CD14-positive monocyte (primary cell): ENCODE data around the gene PANK1. TPM values are rescaled to one million over a fixed set of nuclear protein-coding genes. Genes with fewer than 3 reads are reported as not detected.

ENCODE experiments used
- DNase-seq, 3 donors: peaks; one replicate each; pipeline ENCODE4 v3.0.0-alpha.2; 2011 to 2022
- H2AFZ ChIP-seq: 2 replicates; pipeline ENCODE4 v1.6.0; 2012; ENCODE audit warnings: mild to moderate bottlenecking, low read depth, low read length, inconsistent platforms; ENCODE audit not compliant: insufficient read depth, poor library complexity, severe bottlenecking
- H3K27ac ChIP-seq, 2 donors: 1 replicate in 1 of 2; 2 replicates in 1 of 2; pipeline ENCODE4 v1.5.1; 2012 to 2013; ENCODE audit warnings: low read length in 2 of 2, control low read depth in 1 of 2, inconsistent platforms in 1 of 2, low read depth in 1 of 2, mild to moderate bottlenecking in 1 of 2
- H3K27me3 ChIP-seq, 2 donors: one replicate each; pipeline versions ENCODE4 v1.6.0 to v1.6.1; 2011 to 2013; ENCODE audit warnings: low read length in 2 of 2; ENCODE audit not compliant: control insufficient read depth in 2 of 2, insufficient read depth in 2 of 2
- H3K36me3 ChIP-seq, 2 donors: replicated peaks in 1 of 2; 1 replicate in 1 of 2; 2 replicates in 1 of 2; pipeline versions ENCODE4 v1.5.1 to v1.6.1; 2012 to 2013; ENCODE audit warnings: low read length in 2 of 2, control low read depth in 1 of 2, inconsistent platforms in 1 of 2, mild to moderate bottlenecking in 1 of 2; ENCODE audit not compliant: insufficient read depth in 2 of 2, control insufficient read depth in 1 of 2
- H3K4me1 ChIP-seq, 2 donors: 1 replicate in 1 of 2; 2 replicates in 1 of 2; pipeline versions ENCODE4 v1.5.1 to v1.6.1; 2012 to 2013; ENCODE audit warnings: low read length in 2 of 2, control low read depth in 1 of 2, inconsistent platforms in 1 of 2, mild to moderate bottlenecking in 1 of 2, moderate library complexity in 1 of 2; ENCODE audit not compliant: insufficient read depth in 2 of 2, control insufficient read depth in 1 of 2
- H3K4me2 ChIP-seq: replicated peaks from 2 replicates; pipeline ENCODE3; 2012; ENCODE audit warnings: low read length, moderate library complexity, mild to moderate bottlenecking; ENCODE audit not compliant: poor library complexity, severe bottlenecking; ENCODE audit errors: extremely low read depth
- H3K4me3 ChIP-seq, 3 experiments: fragments of 200-600 bp in 1 of 3; sonication (generic) in 1 of 3; replicated peaks in 1 of 3; 1 replicate in 2 of 3; 2 replicates in 1 of 3; pipeline ENCODE4 v1.5.1; 2011 to 2013; ENCODE audit warnings: low read length in 3 of 3, mild to moderate bottlenecking in 3 of 3, control low read depth in 2 of 3, low read depth in 2 of 3, inconsistent platforms in 1 of 3, moderate library complexity in 1 of 3
- H3K79me2 ChIP-seq: 2 replicates; pipeline ENCODE4 v1.6.0; 2012; ENCODE audit warnings: mild to moderate bottlenecking, control low read depth, inconsistent platforms, low read length, moderate library complexity; ENCODE audit not compliant: insufficient read depth
- H3K9ac ChIP-seq: 2 replicates; pipeline ENCODE4 v1.6.0; 2017; ENCODE audit warnings: low read length, mild to moderate bottlenecking; ENCODE audit not compliant: insufficient read depth, poor library complexity, severe bottlenecking
- H3K9me3 ChIP-seq, 2 donors: replicated peaks in 1 of 2; 1 replicate in 1 of 2; 2 replicates in 1 of 2; pipeline versions ENCODE4 v1.5.1 to v1.6.1; 2012 to 2013; ENCODE audit warnings: low read length in 2 of 2, control low read depth in 1 of 2; ENCODE audit not compliant: control insufficient read depth in 1 of 2, insufficient read depth in 1 of 2
- H4K20me1 ChIP-seq: 2 replicates; pipeline ENCODE4 v1.6.0; 2012; ENCODE audit warnings: mild to moderate bottlenecking, low read length, control low read depth, moderate library complexity; ENCODE audit not compliant: insufficient read depth
- H3K27ac Mint-ChIP-seq, 7 donors: one replicate each; pipeline ENCODE4 v1.8.0; 2020; ENCODE audit warnings: mild to moderate bottlenecking in 7 of 7, mixed read lengths in 7 of 7, moderate library complexity in 6 of 7, inconsistent platforms in 2 of 7
- H3K27me3 Mint-ChIP-seq, 3 donors: one replicate each; pipeline ENCODE4 v1.8.0; 2021 to 2022; ENCODE audit warnings: low read depth in 3 of 3, mild to moderate bottlenecking in 3 of 3, mixed read lengths in 3 of 3, moderate library complexity in 3 of 3, inconsistent platforms in 1 of 3
- H3K36me3 Mint-ChIP-seq, 2 donors: one replicate each; pipeline ENCODE4 v1.8.0; 2020; ENCODE audit warnings: mixed read lengths in 2 of 2, inconsistent platforms in 1 of 2, mild to moderate bottlenecking in 1 of 2
- H3K4me1 Mint-ChIP-seq: one replicate; pipeline ENCODE4 v1.8.0; 2020; ENCODE audit warnings: mild to moderate bottlenecking, mixed read lengths
- H3K4me3 Mint-ChIP-seq, 2 donors: one replicate each; pipeline ENCODE4 v1.8.0; 2020; ENCODE audit warnings: mild to moderate bottlenecking in 2 of 2, mixed read lengths in 2 of 2, moderate library complexity in 1 of 2
- H3K9me3 Mint-ChIP-seq, 7 donors: one replicate each; pipeline ENCODE4 v1.8.0; 2020 to 2022; ENCODE audit warnings: mixed read lengths in 7 of 7, mild to moderate bottlenecking in 6 of 7, moderate library complexity in 6 of 7, inconsistent platforms in 2 of 7
- WGBS: methylation state at CpG from one replicate; pipeline ENCODE4 v1.1.5; 2013; ENCODE audit warnings: missing lambda C conversion rate; ENCODE audit not compliant: insufficient coverage; 5-methylcytosine and 5-hydroxymethylcytosine counted together
- intact Hi-C, 2 donors: fragments of 100-400 bp; cut with micrococcal nuclease; formaldehyde crosslinking; loops; one replicate each; pipeline versions ENCODE4 v1.15.0 to v1.15.1; 2023
- polyA plus RNA-seq, 3 donors: library from polyadenylated mRNA; depleted of rRNA in 1 of 3; unstranded in 2 of 3; stranded (reverse) in 1 of 3; fragments of 300-500 nt in 2 of 3; fragments of >200 nt in 1 of 3; fragmentation: Illumina TruSeq in 2 of 3; gene quantifications; 1 replicate in 2 of 3; 2 replicates in 1 of 3; pipeline ENCODE4 v1.2.3, GENCODE V29; 2012 to 2021
- TF ChIP-seq, protein P1 (sequence below): fragments of 200-600 bp; IDR thresholded peaks from one replicate; pipeline ENCODE4 v1.8.0; 2022; ENCODE audit warnings: antibody characterized with exemption, mild to moderate bottlenecking

The PANK1 gene
- polyA plus RNA-seq, 3 donors, result 0.31 to 0.67 (median 0.61) TPM

DNA sequence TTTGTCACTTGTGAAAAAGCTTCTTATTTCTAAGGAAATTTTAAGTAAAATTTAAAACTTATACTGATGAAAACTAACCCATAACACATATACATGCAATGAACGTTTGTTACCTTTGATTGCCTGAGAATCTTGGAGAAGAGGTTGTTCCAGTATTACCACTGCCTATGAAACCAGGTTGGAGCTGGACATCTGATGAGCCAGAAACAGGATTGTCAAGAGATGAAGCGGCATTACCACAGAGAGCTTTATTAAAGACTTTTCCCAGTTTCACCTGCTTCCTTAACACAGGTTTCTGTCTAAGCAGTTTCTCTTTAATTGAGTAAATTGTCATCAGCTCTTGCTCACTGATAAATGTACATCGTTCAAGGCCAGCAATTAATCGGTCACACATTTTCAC, 47.4 kb upstream of the PANK1 start:
- no peak overlapping the region for H2AFZ ChIP-seq
- TF ChIP-seq, protein P1, sequence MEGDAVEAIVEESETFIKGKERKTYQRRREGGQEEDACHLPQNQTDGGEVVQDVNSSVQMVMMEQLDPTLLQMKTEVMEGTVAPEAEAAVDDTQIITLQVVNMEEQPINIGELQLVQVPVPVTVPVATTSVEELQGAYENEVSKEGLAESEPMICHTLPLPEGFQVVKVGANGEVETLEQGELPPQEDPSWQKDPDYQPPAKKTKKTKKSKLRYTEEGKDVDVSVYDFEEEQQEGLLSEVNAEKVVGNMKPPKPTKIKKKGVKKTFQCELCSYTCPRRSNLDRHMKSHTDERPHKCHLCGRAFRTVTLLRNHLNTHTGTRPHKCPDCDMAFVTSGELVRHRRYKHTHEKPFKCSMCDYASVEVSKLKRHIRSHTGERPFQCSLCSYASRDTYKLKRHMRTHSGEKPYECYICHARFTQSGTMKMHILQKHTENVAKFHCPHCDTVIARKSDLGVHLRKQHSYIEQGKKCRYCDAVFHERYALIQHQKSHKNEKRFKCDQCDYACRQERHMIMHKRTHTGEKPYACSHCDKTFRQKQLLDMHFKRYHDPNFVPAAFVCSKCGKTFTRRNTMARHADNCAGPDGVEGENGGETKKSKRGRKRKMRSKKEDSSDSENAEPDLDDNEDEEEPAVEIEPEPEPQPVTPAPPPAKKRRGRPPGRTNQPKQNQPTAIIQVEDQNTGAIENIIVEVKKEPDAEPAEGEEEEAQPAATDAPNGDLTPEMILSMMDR, result no peak
- H3K36me3 Mint-ChIP-seq, result no peaks in the 10 kb centered on the region

DNA sequence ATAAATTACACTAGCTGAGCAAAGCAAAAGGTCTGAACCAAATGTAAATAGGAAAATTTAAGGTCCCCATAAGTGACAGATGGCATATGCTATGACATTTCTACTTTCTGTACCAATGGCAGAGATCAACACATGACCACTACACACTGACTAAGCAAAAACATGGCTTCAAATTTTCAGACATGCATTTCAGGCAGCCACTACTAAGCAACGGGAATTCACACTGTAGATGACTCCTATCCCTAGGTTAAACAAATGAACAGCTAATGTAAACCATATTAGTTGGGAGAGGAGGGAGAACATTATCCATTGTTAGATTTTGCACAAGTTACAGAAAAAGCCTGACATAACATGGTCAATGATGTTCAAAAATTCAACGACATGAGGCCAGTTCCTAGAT, 45.0 kb upstream of the PANK1 start:
- peaks cover under 1 to 1% of the 10 kb centered on the region in 2 donors for H3K4me1 ChIP-seq

More for the DNA sequence above, 47.4 kb upstream of the PANK1 start:
- H3K4me3 ChIP-seq, result no peak overlapping the region
- Mint-ChIP-seq H3K9me3 (no peaks in the 10 kb centered on the region), H3K4me3 (no peak overlapping the region), H3K4me1 (peaks cover 7% of the 10 kb centered on the region), H3K27me3 (peaks cover 0 to 2% (median 0%) of the 10 kb centered on the region in 3 donors), H3K27ac (no peak overlapping the region)
- no peak for DNase-seq
- no peaks in the 10 kb centered on the region for H3K4me1 ChIP-seq
- no peak overlapping the region for H3K4me2 ChIP-seq
- intact Hi-C loops, result no loop called here
- 94% methylated on average over 3 of the region's 4 CpGs for WGBS
- no peaks in the 10 kb centered on the region for H3K27me3 ChIP-seq
- H3K27ac ChIP-seq, result no peak overlapping the region
- no peaks in the 10 kb centered on the region for H3K79me2 ChIP-seq
- H3K9ac ChIP-seq, result no peak overlapping the region
- H3K36me3 ChIP-seq, result no peaks in the 10 kb centered on the region
- H4K20me1 ChIP-seq, result no peaks in the 10 kb centered on the region
- H3K9me3 ChIP-seq, result no peaks in the 10 kb centered on the region

More for the DNA sequence above, 45.0 kb upstream of the PANK1 start:
- intact Hi-C loops, result no loop called here
- no peak overlapping the region for H2AFZ ChIP-seq
- TF ChIP-seq, protein P1, result no peak
- DNase-seq, result no peak
- 89% methylated on average over 1 of the region's 2 CpGs for WGBS
- H3K27me3 ChIP-seq, result no peaks in the 10 kb centered on the region
- H3K36me3 Mint-ChIP-seq, result no peaks in the 10 kb centered on the region
- H3K9ac ChIP-seq, result no peak overlapping the region
- H3K36me3 ChIP-seq, result no peaks in the 10 kb centered on the region
- H3K27me3 Mint-ChIP-seq, result no peaks in the 10 kb centered on the region
- no peak overlapping the region for H3K4me3 ChIP-seq
- no peaks in the 10 kb centered on the region for H3K79me2 ChIP-seq
- peaks cover 5% of the 10 kb centered on the region for H3K4me1 Mint-ChIP-seq
- no peak overlapping the region for H3K27ac Mint-ChIP-seq
- no peaks in the 10 kb centered on the region for H4K20me1 ChIP-seq
- H3K4me3 Mint-ChIP-seq, result no peak overlapping the region
- H3K9me3 Mint-ChIP-seq, result no peaks in the 10 kb centered on the region
- no peak overlapping the region for H3K4me2 ChIP-seq
- no peak overlapping the region for H3K27ac ChIP-seq
- H3K9me3 ChIP-seq, result no peaks in the 10 kb centered on the region
